HG02943 (cell line): Measurements from ENCODE around the gene TMEM221.

Experiments used
- ATAC-seq: cut with Tn5 transposase; IDR thresholded peaks from one replicate; pipeline ENCODE4 v1.9.1; 2021; ENCODE audit warnings: mild to moderate bottlenecking, low read depth, moderate library complexity; ENCODE audit not compliant: unreplicated experiment

Gene TMEM221

DNA sequence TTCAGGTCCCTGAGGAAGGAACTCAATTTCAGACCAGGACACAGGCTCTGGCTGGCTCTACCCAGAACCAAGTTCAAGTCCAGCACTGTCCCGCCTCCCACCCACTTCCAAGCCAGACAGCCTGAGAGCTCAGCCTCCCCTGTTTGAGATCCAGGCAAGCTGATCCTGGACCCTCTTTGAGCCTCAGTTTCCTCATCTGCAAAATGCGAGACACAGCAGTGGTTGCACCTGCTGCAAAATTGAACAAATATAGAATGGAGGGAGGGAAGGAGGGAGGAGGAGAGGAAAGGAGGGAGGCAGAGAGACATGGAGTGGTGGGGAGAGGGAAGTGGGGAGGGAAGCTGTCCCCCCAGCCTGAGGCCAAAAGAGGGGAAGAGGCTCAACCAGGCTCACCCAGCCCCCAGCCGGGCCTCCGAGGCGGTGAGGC, 751 bp downstream of the TMEM221 start:
- ATAC-seq = no peak

DNA sequence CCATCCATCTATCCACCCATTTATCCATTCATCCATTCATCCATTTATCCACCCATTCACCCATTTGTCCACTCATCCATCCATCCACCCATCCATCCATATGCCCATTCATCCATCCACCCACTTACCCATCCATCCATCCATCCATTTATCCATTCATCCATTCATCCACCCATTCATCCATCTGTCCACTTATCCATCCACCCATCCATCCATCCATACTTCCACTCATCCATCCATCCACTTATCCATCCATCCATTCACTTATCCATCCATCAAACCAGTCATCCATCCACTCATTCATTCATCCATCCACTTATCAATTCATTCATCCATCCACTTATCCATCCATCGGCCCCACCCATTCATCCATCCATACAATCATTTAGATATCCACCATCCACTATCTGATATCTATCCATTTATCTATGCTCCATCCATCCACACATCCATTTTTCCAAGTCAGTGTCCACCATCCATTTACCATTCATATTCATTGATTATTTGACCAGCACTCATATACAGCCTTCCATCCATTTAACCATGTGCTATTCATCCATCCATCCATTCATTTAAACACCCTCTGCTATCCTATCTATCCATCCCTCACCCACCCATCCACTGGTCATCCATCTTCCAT, 2.8 kb downstream of the TMEM221 start:
- no peak for ATAC-seq

GRCh38 chr19:17441241-17442021, 7.0 kb downstream of the TMEM221 start:
- no peak for ATAC-seq

- no peak for ATAC-seq
Observed at GRCh38 chr19:17436874-17437267, 11.6 kb downstream of the TMEM221 start.

- ATAC-seq = no peak
Observed at GRCh38 chr19:17436094-17436873, 12.2 kb downstream of the TMEM221 start.

DNA sequence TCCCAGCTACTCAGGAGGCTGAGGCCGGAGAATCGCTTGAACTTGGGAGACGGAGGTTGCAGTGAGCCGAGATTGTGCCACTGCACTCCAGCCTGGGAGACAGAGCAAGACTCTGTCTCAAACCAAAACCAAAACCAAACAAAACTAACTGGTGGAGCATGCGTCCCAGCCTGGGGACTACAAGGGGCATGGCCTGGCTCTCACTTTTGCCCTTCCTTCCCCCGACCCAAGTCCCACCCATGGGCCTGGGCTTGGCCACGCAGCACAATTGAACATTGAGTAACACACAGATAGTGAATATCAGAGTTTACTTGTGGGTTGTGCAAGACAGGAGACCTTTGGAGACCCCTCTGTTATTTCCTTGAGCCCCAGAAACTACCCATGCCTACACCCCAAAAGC, 13.2 kb downstream of the TMEM221 start:
- ATAC-seq = no peak

- no peak for ATAC-seq
Observed at GRCh38 chr19:17431417-17431816, 17.1 kb downstream of the TMEM221 start.

DNA sequence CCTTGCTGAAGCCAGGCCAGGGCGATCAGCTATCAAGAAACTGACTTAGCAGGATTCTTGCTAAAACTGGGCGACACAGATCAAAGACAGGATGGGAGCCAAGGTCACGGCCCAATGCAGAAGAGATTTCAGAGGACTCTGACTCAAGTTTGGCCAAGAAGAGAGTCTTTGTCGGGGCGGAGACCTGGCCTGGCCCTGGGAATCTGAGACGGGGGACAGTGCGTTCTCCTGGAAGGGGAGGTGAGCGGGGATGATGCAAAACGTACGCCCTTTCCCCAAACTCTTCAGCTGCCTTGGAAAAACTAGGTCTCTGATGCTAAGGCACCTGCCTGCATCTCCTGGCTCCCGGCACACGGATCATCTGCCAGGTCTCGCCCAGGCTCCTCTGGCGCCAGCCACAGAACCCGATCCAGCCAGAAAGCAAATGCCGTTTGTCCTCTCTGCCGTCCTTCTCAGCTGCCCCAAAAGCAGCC, 18.8 kb downstream of the TMEM221 start:
- ATAC-seq = no peak

- no peak for ATAC-seq
Observed at GRCh38 chr19:17424743-17425365, 23.6 kb downstream of the TMEM221 start.

- no peak for ATAC-seq
Observed at GRCh38 chr19:17423429-17424208, 24.8 kb downstream of the TMEM221 start.

- ATAC-seq = no peak
Observed at GRCh38 chr19:17421942-17422341, 26.5 kb downstream of the TMEM221 start.

GRCh38 chr19:17420475-17420924, 28.0 kb downstream of the TMEM221 start:
- no peak for ATAC-seq

DNA sequence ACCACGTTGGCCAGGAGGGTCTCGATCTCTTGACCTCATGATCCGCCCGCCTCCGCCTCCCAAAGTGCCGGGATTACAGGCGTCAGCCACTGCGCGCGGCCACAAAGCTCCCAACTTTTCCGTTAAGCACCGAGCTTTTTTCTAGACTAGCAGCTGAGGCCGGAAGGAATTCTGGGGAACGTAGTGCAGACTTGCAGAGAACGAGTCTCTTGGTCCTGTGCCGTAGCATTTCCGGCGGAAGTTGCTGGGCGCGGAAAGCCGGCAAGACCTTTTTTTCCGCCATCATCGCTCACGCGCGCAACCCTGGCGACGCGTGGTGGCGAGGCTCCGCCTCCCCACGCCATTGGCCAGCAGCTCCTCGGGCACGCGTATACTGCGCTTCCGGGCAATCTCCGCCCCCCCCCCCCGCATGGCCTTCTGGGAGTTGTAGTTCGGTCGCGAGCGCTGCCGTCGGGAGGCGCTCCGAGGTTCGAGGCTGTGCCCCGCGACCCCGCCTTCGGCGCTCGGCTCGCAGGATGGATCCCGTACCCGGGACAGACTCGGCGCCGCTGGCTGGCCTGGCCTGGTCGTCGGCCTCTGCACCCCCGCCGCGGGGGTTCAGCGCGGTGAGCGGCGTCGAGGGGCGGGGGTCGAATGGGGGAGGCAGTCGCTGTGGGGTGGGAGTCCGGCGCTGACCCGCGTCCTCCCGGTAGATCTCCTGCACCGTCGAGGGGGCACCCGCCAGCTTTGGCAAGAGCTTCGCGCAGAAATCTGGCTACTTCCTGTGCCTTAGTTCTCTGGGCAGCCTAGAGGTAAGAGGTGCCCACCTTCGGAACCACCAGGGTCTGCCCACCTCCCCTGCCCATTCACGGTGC, 28.6 kb downstream of the TMEM221 start, which contains the start of gene MVB12A:
TSS of gene MVB12A (plus strand) at position 427 of the 854 bp plus-strand sequence. CDS start at position 516, 89 bp downstream.
- ATAC-seq = peak; percentile 88

DNA sequence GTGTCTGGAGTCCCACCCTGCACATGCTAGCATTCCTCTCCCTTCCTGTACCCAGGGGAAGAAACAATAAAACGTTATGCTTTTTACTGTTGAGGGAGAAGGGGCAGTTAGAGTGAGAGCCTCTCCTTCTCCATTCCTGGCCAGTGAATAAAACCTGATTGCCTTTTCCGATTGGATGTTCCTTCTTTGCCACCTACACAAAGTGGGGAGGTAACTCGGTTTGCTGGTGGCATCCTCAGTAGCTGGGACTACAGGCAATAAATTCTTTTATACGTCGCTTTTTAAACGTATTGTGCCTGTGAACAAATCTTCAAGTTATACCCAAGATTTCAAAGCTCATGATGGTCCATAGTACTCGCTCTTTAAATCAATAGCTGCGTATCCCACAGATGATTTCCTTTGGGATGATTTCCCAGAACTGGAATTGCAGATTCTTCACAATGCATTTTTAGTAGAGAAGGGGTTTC, 29.3 kb downstream of the TMEM221 start:
- ATAC-seq = no peak

DNA sequence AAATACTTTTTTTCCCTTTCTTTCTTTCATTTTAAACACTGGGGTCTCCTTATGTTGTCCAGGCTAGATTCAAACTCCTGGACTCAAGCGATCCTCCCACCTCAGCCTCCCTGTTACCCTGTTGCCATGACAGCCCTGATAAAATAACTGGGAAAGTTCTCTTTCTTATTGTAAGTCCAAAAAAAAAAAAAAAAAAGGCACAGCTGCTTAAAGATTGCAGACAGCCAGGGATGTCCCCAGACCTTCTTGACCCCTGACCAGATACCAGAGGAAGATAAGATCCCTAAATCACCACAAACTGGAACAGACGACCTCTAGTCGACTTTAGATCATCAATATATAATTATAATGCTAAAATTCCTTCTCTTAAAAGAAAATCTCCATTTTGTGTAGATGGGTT, 29.8 kb downstream of the TMEM221 start:
- no peak for ATAC-seq

- no peak for ATAC-seq
Observed at GRCh38 chr19:17415121-17415520, 33.3 kb downstream of the TMEM221 start.

DNA sequence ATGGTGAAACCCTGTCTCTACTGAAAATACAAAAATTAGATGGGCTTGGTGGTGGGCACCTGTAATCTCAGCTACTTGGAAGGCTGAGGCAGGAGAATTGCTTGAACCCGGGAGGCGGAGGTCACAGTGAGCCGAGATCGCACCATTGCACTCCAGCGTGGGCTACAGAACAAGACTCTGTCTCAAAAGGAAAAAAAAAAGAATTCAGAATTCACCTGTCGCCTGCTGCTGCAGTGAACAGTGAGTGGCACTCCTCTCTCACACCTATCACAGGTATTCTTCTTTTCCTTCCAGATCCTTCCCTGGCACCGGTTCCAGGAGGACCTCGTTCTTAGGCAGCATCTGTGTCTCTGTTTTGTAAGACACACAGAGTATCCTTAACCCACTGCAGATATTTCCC, 34.4 kb downstream of the TMEM221 start:
- ATAC-seq = no peak

GRCh38 chr19:17411801-17412200, 36.7 kb downstream of the TMEM221 start:
- no peak for ATAC-seq

DNA sequence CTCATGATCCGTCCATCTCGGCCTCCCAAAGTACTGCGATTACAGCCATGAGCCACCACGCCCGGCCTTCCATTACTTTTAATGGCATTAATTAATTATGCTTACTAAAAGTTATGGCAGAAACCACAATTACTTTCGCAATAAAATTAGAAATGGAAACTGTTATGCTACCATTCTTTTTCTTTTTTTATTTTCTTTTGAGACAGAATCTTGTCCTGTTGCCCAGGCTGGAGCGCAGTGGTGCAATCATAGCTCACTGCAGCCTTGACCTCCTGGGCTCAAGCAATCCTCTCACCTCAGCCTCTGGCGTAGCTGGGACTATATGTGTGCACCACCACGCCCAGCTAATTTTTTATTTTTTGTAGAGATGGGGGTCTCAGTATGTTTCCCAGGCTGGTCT, 38.5 kb downstream of the TMEM221 start:
- ATAC-seq = no peak
